Activated CD8-positive, alpha-beta T cell treated with anti-CD3 and anti-CD28 coated beads for 36 hours (primary cell): ENCODE data around the gene NFE2L2. TPM values are rescaled to one million over a fixed set of nuclear protein-coding genes. Genes with fewer than 3 reads are reported as not detected.

Source experiments
- ATAC-seq: fragments of 200-7000 bp; cut with Tn5 transposase; one replicate; pipeline ENCODE4 v1.10.0; 2021; ENCODE audit warnings: mild to moderate bottlenecking, moderate library complexity
- CTCF ChIA-PET: fragments of 350-600 bp; sonication (Branson Sonifier 250); formaldehyde crosslinking; loops from one replicate; lab custom pipeline; 2021; ENCODE audit warnings: antibody characterized with exemption; lab: Charles Lee
- POLR2A ChIA-PET: fragments of 350-600 bp; sonication (Branson Sonifier 250); formaldehyde crosslinking; loops from one replicate; lab custom pipeline; 2021; ENCODE audit warnings: antibody characterized with exemption; lab: Charles Lee
- DNase-seq: peaks from one replicate; pipeline ENCODE4 v3.0.0-alpha.2; 2020
- H3K27ac Mint-ChIP-seq: one replicate; pipeline ENCODE4 v1.8.0; 2021; ENCODE audit warnings: mild to moderate bottlenecking, mixed read lengths
- H3K27me3 Mint-ChIP-seq: one replicate; pipeline ENCODE4 v1.8.0; 2021; ENCODE audit warnings: mixed read lengths
- H3K36me3 Mint-ChIP-seq: one replicate; pipeline ENCODE4 v1.8.0; 2021; ENCODE audit warnings: low read depth, mixed read lengths
- H3K4me1 Mint-ChIP-seq: one replicate; pipeline ENCODE4 v1.8.0; 2021; ENCODE audit warnings: low read depth, mixed read lengths
- H3K4me3 Mint-ChIP-seq: one replicate; pipeline ENCODE4 v1.8.0; 2021; ENCODE audit warnings: mild to moderate bottlenecking, moderate library complexity, mixed read lengths
- H3K9me3 Mint-ChIP-seq: one replicate; pipeline ENCODE4 v1.8.0; 2021; ENCODE audit warnings: mixed read lengths
- intact Hi-C: fragments of 100-400 bp; cut with micrococcal nuclease; formaldehyde crosslinking; loops from one replicate; pipeline ENCODE4 v1.10.0; 2022
- total RNA-seq, 2 experiments: library from RNA; stranded (reverse); gene quantifications; one replicate each; pipeline ENCODE4 v1.2.3, GENCODE V29; 2021
- TF ChIP-seq, protein P1 (sequence below): fragments of 200-600 bp; IDR thresholded peaks from one replicate; pipeline ENCODE4 v1.8.0; 2022; ENCODE audit warnings: antibody characterized with exemption, mild to moderate bottlenecking

NFE2L2 gene
- total RNA-seq, 2 experiments from 2014 or later, result 57.3 to 57.6 TPM

DNA sequence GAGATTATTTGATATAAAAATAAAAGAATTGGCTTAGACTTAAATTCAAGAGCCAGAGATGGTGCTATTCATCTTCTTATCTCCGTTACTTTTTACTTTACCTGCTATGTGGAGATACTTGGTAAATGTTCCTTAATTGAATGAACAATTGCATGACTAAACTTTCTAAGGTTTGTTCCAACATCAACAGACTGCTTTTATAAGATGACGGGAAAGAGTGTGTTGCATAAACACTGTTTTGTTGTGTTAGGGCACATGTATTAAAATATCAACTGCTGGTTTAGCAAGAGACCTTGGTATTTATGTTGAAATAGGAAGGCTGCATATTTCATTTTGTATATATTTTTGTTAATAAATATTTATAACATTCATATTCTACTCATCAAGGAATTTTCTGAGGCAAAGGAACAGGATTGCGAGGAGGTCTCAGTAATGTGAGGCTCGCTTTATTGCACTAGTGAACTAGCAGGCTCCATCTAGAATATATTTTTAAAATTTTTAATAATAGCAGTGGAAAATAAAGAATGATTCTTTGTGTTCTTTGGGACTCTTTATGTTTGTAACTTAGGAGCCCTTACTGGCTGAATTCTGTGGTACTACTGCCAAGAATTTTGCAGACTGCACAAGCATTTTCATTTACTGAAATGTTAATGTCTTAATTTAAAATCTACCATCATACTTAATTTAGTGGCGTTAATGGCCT, 10.7 kb upstream of the NFE2L2 start:
- POLR2A ChIA-PET, result interaction anchor here (4.2 kb wide), 1 partner anchor 11 kb away, joined by 33 read pairs; the partner anchor contains the start of gene NFE2L2
- Mint-ChIP-seq H3K4me3 (no peak overlapping the region), H3K36me3 (no peaks in the 10 kb centered on the region), H3K27me3 (no peaks in the 10 kb centered on the region), H3K9me3 (no peaks in the 10 kb centered on the region), H3K27ac (no peak overlapping the region), H3K4me1 (peaks cover 25% of the 10 kb centered on the region)
- CTCF ChIA-PET, result no interaction called here
- TF ChIP-seq, protein P1, sequence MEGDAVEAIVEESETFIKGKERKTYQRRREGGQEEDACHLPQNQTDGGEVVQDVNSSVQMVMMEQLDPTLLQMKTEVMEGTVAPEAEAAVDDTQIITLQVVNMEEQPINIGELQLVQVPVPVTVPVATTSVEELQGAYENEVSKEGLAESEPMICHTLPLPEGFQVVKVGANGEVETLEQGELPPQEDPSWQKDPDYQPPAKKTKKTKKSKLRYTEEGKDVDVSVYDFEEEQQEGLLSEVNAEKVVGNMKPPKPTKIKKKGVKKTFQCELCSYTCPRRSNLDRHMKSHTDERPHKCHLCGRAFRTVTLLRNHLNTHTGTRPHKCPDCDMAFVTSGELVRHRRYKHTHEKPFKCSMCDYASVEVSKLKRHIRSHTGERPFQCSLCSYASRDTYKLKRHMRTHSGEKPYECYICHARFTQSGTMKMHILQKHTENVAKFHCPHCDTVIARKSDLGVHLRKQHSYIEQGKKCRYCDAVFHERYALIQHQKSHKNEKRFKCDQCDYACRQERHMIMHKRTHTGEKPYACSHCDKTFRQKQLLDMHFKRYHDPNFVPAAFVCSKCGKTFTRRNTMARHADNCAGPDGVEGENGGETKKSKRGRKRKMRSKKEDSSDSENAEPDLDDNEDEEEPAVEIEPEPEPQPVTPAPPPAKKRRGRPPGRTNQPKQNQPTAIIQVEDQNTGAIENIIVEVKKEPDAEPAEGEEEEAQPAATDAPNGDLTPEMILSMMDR, result no peak
- intact Hi-C loops, result no loop called here
- DNase-seq (no peak), ATAC-seq (no peak)

DNA sequence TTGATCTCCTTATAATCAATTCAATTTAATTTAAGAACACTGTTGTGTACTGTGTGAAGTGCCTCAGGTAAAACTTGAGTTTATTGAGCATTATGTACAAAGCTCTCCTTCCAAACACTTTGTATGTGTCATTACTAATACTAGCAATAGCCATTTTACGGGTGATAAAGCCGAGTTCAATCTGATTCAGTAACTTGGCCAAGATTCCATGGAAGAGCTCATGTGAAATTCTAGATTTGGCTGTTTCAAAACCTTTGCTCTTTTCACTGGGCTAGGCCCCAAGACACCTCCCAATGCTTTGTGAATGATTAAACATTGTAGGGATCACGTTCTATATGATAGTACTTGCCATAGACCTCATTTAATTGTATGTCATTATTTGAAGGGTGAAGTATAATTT, 8.9 kb upstream of the NFE2L2 start:
- TF ChIP-seq, protein P1, result no peak
- no peak for ATAC-seq
- CTCF ChIA-PET, result interaction anchor here (1.0 to 3.6 kb wide), 5 partner anchors 9 to 125 kb away, joined by 3 to 14 read pairs (median 4); partner anchors contain the start of gene NFE2L2
- no peaks in the 10 kb centered on the region for H3K36me3 Mint-ChIP-seq
- no peak overlapping the region for H3K27ac Mint-ChIP-seq
- POLR2A ChIA-PET, result interaction anchor here (0.9 to 4.2 kb wide), 3 partner anchors 9 to 17 kb away, joined by 3 to 33 read pairs (median 3); partner anchors contain the start of gene NFE2L2
- peaks cover 35% of the 10 kb centered on the region for H3K4me1 Mint-ChIP-seq
- H3K27me3 Mint-ChIP-seq, result no peaks in the 10 kb centered on the region
- intact Hi-C loops, result no loop called here
- H3K4me3 Mint-ChIP-seq, result no peak overlapping the region
- no peaks in the 10 kb centered on the region for H3K9me3 Mint-ChIP-seq
- DNase-seq, result no peak

DNA sequence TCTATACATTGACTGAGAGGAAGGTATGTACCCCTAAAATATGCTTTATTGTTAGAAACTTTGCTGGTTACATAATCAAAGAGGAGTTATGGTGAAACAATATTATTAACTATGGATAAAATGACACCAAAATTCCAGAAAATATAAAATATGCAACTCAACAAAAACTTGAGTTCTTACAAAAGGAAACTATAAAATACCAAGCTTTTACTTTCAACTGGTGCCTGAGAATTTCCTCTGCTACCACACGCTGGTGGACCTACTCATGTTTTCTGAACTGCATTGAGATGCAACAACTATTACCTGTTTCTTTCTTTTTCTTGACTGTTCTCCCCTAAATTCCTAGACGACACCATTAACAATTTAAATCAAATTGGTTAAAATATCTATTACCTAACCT, 8.2 kb upstream of the NFE2L2 start:
- ChIA-PET POLR2A (interaction anchor here (0.9 to 4.2 kb wide), 5 partner anchors 9 to 16 kb away, joined by 3 to 33 read pairs (median 3); partner anchors contain the start of gene NFE2L2), CTCF (interaction anchor here (1.1 to 3.6 kb wide), 3 partner anchors 9 to 124 kb away, joined by 3 to 14 read pairs (median 5); partner anchors contain the start of gene NFE2L2)
- H3K9me3 Mint-ChIP-seq, result no peaks in the 10 kb centered on the region
- no peaks in the 10 kb centered on the region for H3K27me3 Mint-ChIP-seq
- H3K4me3 Mint-ChIP-seq, result no peak overlapping the region
- ATAC-seq (no peak), DNase-seq (no peak)
- intact Hi-C loops, result no loop called here
- H3K4me1 Mint-ChIP-seq, result peaks cover 39% of the 10 kb centered on the region
- TF ChIP-seq, protein P1, result no peak
- no peaks in the 10 kb centered on the region for H3K36me3 Mint-ChIP-seq
- H3K27ac Mint-ChIP-seq, result no peak overlapping the region

DNA sequence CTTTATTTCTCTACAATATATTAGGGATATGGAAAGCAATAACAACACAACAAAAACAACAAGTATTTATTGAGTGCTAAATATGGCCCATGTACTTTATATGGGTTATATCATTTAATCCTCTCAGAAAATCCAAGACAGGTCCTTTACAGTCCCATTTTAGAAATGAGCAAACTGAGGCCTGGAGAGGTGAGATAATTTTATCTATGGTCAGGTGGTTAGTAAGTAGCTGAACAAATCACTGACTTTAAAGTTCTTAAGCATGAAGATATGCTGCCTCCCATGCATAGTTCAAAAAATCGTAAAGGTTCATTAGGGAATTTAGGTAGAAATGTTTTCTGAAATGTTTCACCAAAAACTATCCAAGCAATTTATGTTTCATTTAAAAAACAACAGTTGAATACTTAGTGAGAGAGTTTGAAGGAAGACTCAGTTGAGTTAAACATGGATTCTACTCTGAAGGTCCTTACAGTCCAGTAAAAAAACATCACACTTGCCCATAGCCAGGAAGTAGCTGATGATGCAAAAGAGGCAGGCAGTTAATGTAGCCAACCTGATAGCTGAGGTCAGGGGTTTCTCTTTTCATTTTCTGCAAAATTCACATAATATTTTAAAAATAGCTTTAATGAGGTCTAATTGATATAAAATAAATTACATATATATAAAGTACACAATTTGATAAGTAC, 7.6 kb upstream of the NFE2L2 start:
- intact Hi-C loops, result no loop called here
- H3K27me3 Mint-ChIP-seq, result no peaks in the 10 kb centered on the region
- peak overlapping the region; percentile 28 for H3K27ac Mint-ChIP-seq
- POLR2A ChIA-PET, result interaction anchor here (0.9 to 4.2 kb wide), 4 partner anchors 8 to 11 kb away, joined by 3 to 33 read pairs (median 3); partner anchors contain the start of gene NFE2L2
- H3K4me1 Mint-ChIP-seq, result peaks cover 45% of the 10 kb centered on the region
- CTCF ChIA-PET, result interaction anchor here (1.0 to 3.6 kb wide), 4 partner anchors 8 to 123 kb away, joined by 3 to 14 read pairs (median 6); partner anchors contain the start of gene NFE2L2
- H3K9me3 Mint-ChIP-seq, result no peaks in the 10 kb centered on the region
- no peak overlapping the region for H3K4me3 Mint-ChIP-seq
- DNase-seq (no peak), ATAC-seq (peak; percentile 78)
- TF ChIP-seq, protein P1, result no peak
- H3K36me3 Mint-ChIP-seq, result no peaks in the 10 kb centered on the region
